NCI-H748 treated with DMSO at 0.1 percent for 48 hours (cell line): ENCODE results near the gene KIF5C.

Source experiments
- DNase-seq: peaks from one replicate; lab custom pipeline; 2025; lab: John Stamatoyannopoulos, UW

Gene KIF5C

GRCh38 chr2:148924514-148925178, 49.6 kb downstream of the KIF5C start:
- DNase-seq = no peak

GRCh38 chr2:148926291-148926961, 51.4 kb downstream of the KIF5C start:
- DNase-seq = no peak

- DNase-seq = no peak
Measured at GRCh38 chr2:148926981-148927401, 52.0 kb downstream of the KIF5C start.

GRCh38 chr2:148928395-148928794, 53.4 kb downstream of the KIF5C start:
- peak; percentile 53 for DNase-seq

GRCh38 chr2:148930046-148930775, 55.2 kb downstream of the KIF5C start:
- DNase-seq = no peak

GRCh38 chr2:148932536-148932935, 57.5 kb downstream of the KIF5C start:
- DNase-seq = no peak

- no peak for DNase-seq
Measured at GRCh38 chr2:148933456-148933855, 58.4 kb downstream of the KIF5C start.

GRCh38 chr2:148935791-148936190, 60.8 kb downstream of the KIF5C start:
- no peak for DNase-seq

GRCh38 chr2:148936857-148937450, 61.9 kb downstream of the KIF5C start:
- DNase-seq = no peak

- no peak for DNase-seq
Measured at GRCh38 chr2:148939271-148939670, 64.2 kb downstream of the KIF5C start.

GRCh38 chr2:148943097-148943496, 68.1 kb downstream of the KIF5C start:
- DNase-seq = no peak

GRCh38 chr2:148944536-148944935, 69.5 kb downstream of the KIF5C start:
- DNase-seq = no peak

GRCh38 chr2:148947299-148947698, 72.3 kb downstream of the KIF5C start:
- DNase-seq = no peak

GRCh38 chr2:148948868-148949267, 73.8 kb downstream of the KIF5C start:
- DNase-seq = no peak

- DNase-seq = no peak
Measured at GRCh38 chr2:148949348-148949747, 74.3 kb downstream of the KIF5C start.

GRCh38 chr2:148952621-148953020, 77.6 kb downstream of the KIF5C start:
- DNase-seq = no peak

- DNase-seq = no peak
Measured at GRCh38 chr2:148953426-148953825, 78.4 kb downstream of the KIF5C start.

GRCh38 chr2:148954536-148954935, 79.5 kb downstream of the KIF5C start:
- DNase-seq = no peak

- DNase-seq = no peak
Measured at GRCh38 chr2:148955798-148956197, 80.8 kb downstream of the KIF5C start.

- no peak for DNase-seq
Measured at GRCh38 chr2:148957023-148957422, 82.0 kb downstream of the KIF5C start.

- DNase-seq = no peak
Measured at GRCh38 chr2:148959745-148960144, 84.7 kb downstream of the KIF5C start.

- DNase-seq = no peak
Measured at GRCh38 chr2:148960483-148960882, 85.5 kb downstream of the KIF5C start.

- DNase-seq = no peak
Measured at GRCh38 chr2:148963461-148963860, 88.4 kb downstream of the KIF5C start.
